Mesenchymal stem cell (in vitro differentiated cells and primary cell): ENCODE data around the gene TRIM54.

Source experiments
- DNase-seq: peaks from one replicate; pipeline ENCODE4 v3.0.0-alpha.2; 2013
- H2AFZ ChIP-seq: one replicate; pipeline ENCODE4 v1.6.1; 2013; ENCODE audit warnings: low read depth, mild to moderate bottlenecking, control low read depth, inconsistent platforms, low read length, moderate library complexity
- H2AK5ac ChIP-seq: 2 replicates; pipeline ENCODE4 v1.6.1; 2013; ENCODE audit warnings: low read length, moderate library complexity, mild to moderate bottlenecking, inconsistent platforms; ENCODE audit not compliant: severe bottlenecking
- H2BK120ac ChIP-seq: one replicate; pipeline ENCODE4 v1.6.1; 2013; ENCODE audit warnings: low read depth, mild to moderate bottlenecking, inconsistent platforms, low read length, moderate library complexity
- H2BK12ac ChIP-seq, 2 experiments: one replicate each; pipeline ENCODE4 v1.6.1; 2013; ENCODE audit warnings: inconsistent platforms in 2 of 2, low read length in 2 of 2, mild to moderate bottlenecking in 2 of 2, moderate library complexity in 2 of 2, control low read depth in 1 of 2
- H2BK15ac ChIP-seq: one replicate; pipeline ENCODE4 v1.6.1; 2013; ENCODE audit warnings: mild to moderate bottlenecking, low read depth, inconsistent platforms; ENCODE audit not compliant: poor library complexity, severe bottlenecking
- H2BK5ac ChIP-seq: 2 replicates; pipeline ENCODE4 v1.6.1; 2013; ENCODE audit warnings: low read depth, mild to moderate bottlenecking, low read length, control low read depth, inconsistent platforms; ENCODE audit not compliant: poor library complexity, severe bottlenecking
- H3K14ac ChIP-seq, 2 experiments: one replicate each; pipeline ENCODE4 v1.6.1; 2013; ENCODE audit warnings: inconsistent platforms in 2 of 2, low read length in 2 of 2, control low read depth in 1 of 2, mild to moderate bottlenecking in 1 of 2, moderate library complexity in 1 of 2
- H3K18ac ChIP-seq, 2 experiments: one replicate each; pipeline ENCODE4 v1.6.1; 2013; ENCODE audit warnings: inconsistent platforms in 2 of 2, low read length in 2 of 2, control low read depth in 1 of 2, low read depth in 1 of 2, mild to moderate bottlenecking in 1 of 2
- H3K23ac ChIP-seq, 2 experiments: one replicate each; pipeline ENCODE4 v1.6.1; 2013; ENCODE audit warnings: inconsistent platforms in 2 of 2, low read length in 2 of 2, mild to moderate bottlenecking in 2 of 2, moderate library complexity in 2 of 2, control low read depth in 1 of 2
- H3K27ac ChIP-seq: 2 replicates; pipeline ENCODE4 v1.5.1; 2013; ENCODE audit warnings: mild to moderate bottlenecking, moderate library complexity, low read length, control low read depth, inconsistent platforms; ENCODE audit not compliant: poor library complexity, severe bottlenecking
- H3K27me3 ChIP-seq, 2 experiments: 2 replicates each; pipeline versions ENCODE4 v1.6.1 to v1.7.0; 2013; ENCODE audit warnings: low read length in 2 of 2, mild to moderate bottlenecking in 2 of 2, moderate library complexity in 2 of 2, control low read depth in 1 of 2, inconsistent platforms in 1 of 2; ENCODE audit not compliant: control insufficient read depth in 1 of 2, insufficient read depth in 1 of 2
- H3K36me3 ChIP-seq, 2 experiments: 2 replicates each; pipeline versions ENCODE4 v1.6.1 to v1.7.0; 2013; ENCODE audit warnings: low read length in 2 of 2, control low read depth in 1 of 2, inconsistent platforms in 1 of 2, low read depth in 1 of 2, mild to moderate bottlenecking in 1 of 2; ENCODE audit not compliant: insufficient read depth in 2 of 2, control insufficient read depth in 1 of 2
- H3K4ac ChIP-seq, 2 experiments: one replicate each; pipeline ENCODE4 v1.6.1; 2013; ENCODE audit warnings: inconsistent platforms in 2 of 2, low read length in 2 of 2, mild to moderate bottlenecking in 2 of 2, moderate library complexity in 2 of 2, control low read depth in 1 of 2, low read depth in 1 of 2
- H3K4me1 ChIP-seq: 2 replicates; pipeline ENCODE4 v1.6.1; 2013; ENCODE audit warnings: low read depth, low read length, control low read depth; ENCODE audit not compliant: control insufficient read depth, insufficient read depth
- H3K4me2 ChIP-seq: 2 replicates; pipeline ENCODE4 v1.6.1; 2013; ENCODE audit warnings: low read length, mild to moderate bottlenecking, inconsistent platforms; ENCODE audit not compliant: poor library complexity, severe bottlenecking
- H3K4me3 ChIP-seq, 2 experiments: 2 replicates each; pipeline versions ENCODE4 v1.5.1 to v1.7.0; 2013; ENCODE audit warnings: low read length in 2 of 2, mild to moderate bottlenecking in 2 of 2, control low read depth in 1 of 2, low read depth in 1 of 2; ENCODE audit not compliant: insufficient read depth in 1 of 2
- H3K79me1 ChIP-seq: replicated peaks from 2 replicates; pipeline ENCODE4 v1.6.1; 2013; ENCODE audit warnings: mild to moderate bottlenecking, control low read depth, low read length, inconsistent platforms; ENCODE audit not compliant: poor library complexity, severe bottlenecking
- H3K9ac ChIP-seq: 2 replicates; pipeline ENCODE4 v1.7.0; 2013; ENCODE audit warnings: mild to moderate bottlenecking, low read length, moderate library complexity
- H3K9me3 ChIP-seq: 2 replicates; pipeline ENCODE4 v1.7.0; 2013; ENCODE audit warnings: mild to moderate bottlenecking, low read length; ENCODE audit not compliant: control insufficient read depth
- H4K8ac ChIP-seq: one replicate; pipeline ENCODE4 v1.6.1; 2013; ENCODE audit warnings: inconsistent platforms, mild to moderate bottlenecking, low read length, moderate library complexity
- H4K91ac ChIP-seq: one replicate; pipeline ENCODE4 v1.6.1; 2013; ENCODE audit warnings: mild to moderate bottlenecking, low read length, inconsistent platforms
- WGBS: methylation state at CpG from one replicate; pipeline ENCODE4 v1.1.7; 2013; ENCODE audit warnings: mixed read lengths; 5-methylcytosine and 5-hydroxymethylcytosine counted together

TRIM54 gene

GRCh38 chr2:27247893-27248292, 34.3 kb upstream of the TRIM54 start:
- H3K4me2 ChIP-seq: no peak overlapping the region
- no peak overlapping the region for H3K23ac ChIP-seq
- H2BK15ac ChIP-seq: no peak overlapping the region
- no peaks in the 10 kb centered on the region for H3K79me1 ChIP-seq
- H3K9ac ChIP-seq: no peak overlapping the region
- 81% methylated on average over 4 of the region's 4 CpGs for WGBS
- H3K18ac ChIP-seq: no peak overlapping the region
- no peak overlapping the region for H2BK120ac ChIP-seq
- no peak overlapping the region for H3K27ac ChIP-seq
- H2AK5ac ChIP-seq: no peak overlapping the region
- no peak overlapping the region for H3K4me3 ChIP-seq
- no peak overlapping the region for H2BK5ac ChIP-seq
- no peak overlapping the region for H2BK12ac ChIP-seq
- H4K91ac ChIP-seq: no peak overlapping the region
- H3K36me3 ChIP-seq: peaks cover 24 to 26% of the 10 kb centered on the region in 2 experiments
- H3K27me3 ChIP-seq: peaks cover 30 to 37% of the 10 kb centered on the region in 2 experiments
- DNase-seq: no peak
- H3K4ac ChIP-seq: no peak overlapping the region
- no peak overlapping the region for H2AFZ ChIP-seq
- no peaks in the 10 kb centered on the region for H3K9me3 ChIP-seq
- no peak overlapping the region for H4K8ac ChIP-seq
- no peak overlapping the region for H3K14ac ChIP-seq
- peaks cover 5% of the 10 kb centered on the region for H3K4me1 ChIP-seq

- Histone ChIP-seq H3K4me2 (no peak overlapping the region), H3K27me3 (peaks cover 36 to 43% of the 10 kb centered on the region in 2 experiments), H3K36me3 (peaks cover 10 to 12% of the 10 kb centered on the region in 2 experiments), H3K4ac (no peak overlapping the region), H3K14ac (no peak overlapping the region), H2BK120ac (no peak overlapping the region), H3K18ac (no peak overlapping the region), H3K9me3 (no peaks in the 10 kb centered on the region), H2BK15ac (no peak overlapping the region), H2BK5ac (no peak overlapping the region), H3K79me1 (no peaks in the 10 kb centered on the region), H3K4me1 (peaks cover 5% of the 10 kb centered on the region), H4K8ac (no peak overlapping the region), H2BK12ac (no peak overlapping the region), H2AK5ac (no peak overlapping the region), H3K4me3 (no peak overlapping the region), H3K27ac (no peak overlapping the region), H4K91ac (no peak overlapping the region), H2AFZ (no peak overlapping the region), H3K9ac (no peak overlapping the region), H3K23ac (no peak overlapping the region)
- 76% methylated on average over 9 of the region's 12 CpGs for WGBS
- DNase-seq: no peak
Observed at GRCh38 chr2:27249159-27249890, 32.9 kb upstream of the TRIM54 start.

GRCh38 chr2:27249891-27250651, 32.2 kb upstream of the TRIM54 start:
- H3K4me2 ChIP-seq: no peak overlapping the region

GRCh38 chr2:27250652-27251379, 31.4 kb upstream of the TRIM54 start:
- Histone ChIP-seq H3K18ac (no peak overlapping the region), H3K79me1 (no peaks in the 10 kb centered on the region)
- WGBS: 59% methylated on average over 10 of the region's 13 CpGs

More at GRCh38 chr2:27249891-27250651, 32.2 kb upstream of the TRIM54 start:
- peak overlapping the region; percentile 15 for H4K8ac ChIP-seq
- no peak overlapping the region for H3K4me3 ChIP-seq
- DNase-seq: peak; percentile 55
- no peak overlapping the region for H3K9ac ChIP-seq
- no peak overlapping the region for H3K27ac ChIP-seq
- H3K23ac ChIP-seq: no peak overlapping the region
- H3K79me1 ChIP-seq: no peaks in the 10 kb centered on the region
- WGBS: 23% methylated on average over 22 of the region's 22 CpGs
- no peak overlapping the region for H4K91ac ChIP-seq
- H3K9me3 ChIP-seq: no peaks in the 10 kb centered on the region
- H3K36me3 ChIP-seq: peaks cover 3 to 5% of the 10 kb centered on the region in 2 experiments
- H2BK120ac ChIP-seq: no peak overlapping the region
- no peak overlapping the region for H2AFZ ChIP-seq
- peaks cover 43% of the 10 kb centered on the region in 2 experiments for H3K27me3 ChIP-seq
- H3K18ac ChIP-seq: no peak overlapping the region
- H3K4ac ChIP-seq: no peak overlapping the region
- no peak overlapping the region for H2BK5ac ChIP-seq
- peaks cover 5% of the 10 kb centered on the region for H3K4me1 ChIP-seq
- no peak overlapping the region for H2BK15ac ChIP-seq
- H3K14ac ChIP-seq: no peak overlapping the region
- H2AK5ac ChIP-seq: no peak overlapping the region
- H2BK12ac ChIP-seq: no peak overlapping the region

More at GRCh38 chr2:27250652-27251379, 31.4 kb upstream of the TRIM54 start:
- no peak overlapping the region for H2BK12ac ChIP-seq
- H3K14ac ChIP-seq: no peak overlapping the region
- H3K4me3 ChIP-seq: no peak overlapping the region
- H3K27me3 ChIP-seq: peaks cover 43 to 48% of the 10 kb centered on the region in 2 experiments
- peak overlapping the region in 1 of 2 experiments; percentile 31 for H3K4ac ChIP-seq
- no peak overlapping the region for H2BK120ac ChIP-seq
- no peak overlapping the region for H2BK15ac ChIP-seq
- H3K23ac ChIP-seq: no peak overlapping the region
- no peak overlapping the region for H2AK5ac ChIP-seq
- peaks cover 5% of the 10 kb centered on the region for H3K4me1 ChIP-seq
- H3K27ac ChIP-seq: no peak overlapping the region
- H2BK5ac ChIP-seq: no peak overlapping the region
- H3K9me3 ChIP-seq: no peaks in the 10 kb centered on the region
- H2AFZ ChIP-seq: no peak overlapping the region
- no peak overlapping the region for H3K9ac ChIP-seq
- H3K4me2 ChIP-seq: no peak overlapping the region
- H4K91ac ChIP-seq: no peak overlapping the region
- no peak overlapping the region for H4K8ac ChIP-seq
- H3K36me3 ChIP-seq: no peaks in the 10 kb centered on the region
- DNase-seq: no peak
